DOHH2 (cell line): ENCODE measurements around the gene MECP2.

ENCODE experiments used
- H3F3A ChIP-seq: fragments of 200-600 bp; sonication (generic), shearing (Covaris generic); 2 replicates; pipeline ENCODE4 v1.6.0; 2016; ENCODE audit warnings: antibody characterized with exemption, mild to moderate bottlenecking; ENCODE audit not compliant: control insufficient read depth, insufficient read depth
- H3K27ac ChIP-seq: fragments of 200-600 bp; sonication (generic); 2 replicates; pipeline ENCODE4 v1.5.1; 2014; ENCODE audit warnings: low read depth, mild to moderate bottlenecking, low read length, moderate library complexity
- H3K27me3 ChIP-seq: fragments of 200-600 bp; sonication (generic); 2 replicates; pipeline ENCODE4 v1.6.1; 2014; ENCODE audit warnings: mild to moderate bottlenecking, low read length, mixed read lengths; ENCODE audit not compliant: control insufficient read depth
- H3K36me3 ChIP-seq: fragments of 200-600 bp; sonication (generic); 2 replicates; pipeline ENCODE4 v1.6.1; 2014; ENCODE audit warnings: mild to moderate bottlenecking, low read length, moderate library complexity, mixed read lengths; ENCODE audit not compliant: control insufficient read depth
- H3K4me1 ChIP-seq: fragments of 200-600 bp; sonication (generic); 2 replicates; pipeline ENCODE4 v1.6.1; 2014; ENCODE audit warnings: mild to moderate bottlenecking, low read length, mixed read lengths; ENCODE audit not compliant: control insufficient read depth
- H3K4me2 ChIP-seq: fragments of 200-600 bp; sonication (generic); 2 replicates; pipeline ENCODE4 v1.6.0; 2014; ENCODE audit warnings: mild to moderate bottlenecking, low read length, moderate library complexity
- H3K4me3 ChIP-seq: fragments of 200-600 bp; sonication (generic); 2 replicates; pipeline ENCODE4 v1.5.1; 2014; ENCODE audit warnings: mild to moderate bottlenecking, low read length, mixed read lengths
- H3K79me2 ChIP-seq: fragments of 200-600 bp; sonication (generic); 2 replicates; pipeline ENCODE4 v1.6.1; 2014; ENCODE audit warnings: mild to moderate bottlenecking, low read length, mixed read lengths; ENCODE audit not compliant: control insufficient read depth
- H3K9me2 ChIP-seq: fragments of 200-600 bp; sonication (generic); replicated peaks from 2 replicates; pipeline ENCODE4 v1.6.1; 2014; ENCODE audit warnings: mild to moderate bottlenecking, low read length, mixed read lengths; ENCODE audit not compliant: control insufficient read depth
- H3K9me3 ChIP-seq: fragments of 200-600 bp; sonication (generic); 2 replicates; pipeline ENCODE4 v1.6.1; 2014; ENCODE audit warnings: antibody characterized with exemption, low read length, mixed read lengths; ENCODE audit not compliant: control insufficient read depth, insufficient read depth
- H4K20me1 ChIP-seq: fragments of 200-600 bp; sonication (generic); 2 replicates; pipeline ENCODE4 v1.6.0; 2014; ENCODE audit warnings: low read depth, mild to moderate bottlenecking, antibody characterized with exemption, low read length, moderate library complexity; ENCODE audit not compliant: control insufficient read depth, insufficient read depth
- EZH2phosphoT487 ChIP-seq: fragments of 200-600 bp; sonication (generic); IDR thresholded peaks from 2 replicates; pipeline ENCODE4 v1.6.1; 2017; ENCODE audit warnings: borderline replicate concordance, mild to moderate bottlenecking, antibody characterized with exemption, low read length, moderate library complexity, mixed read lengths
- TF ChIP-seq, protein P1 (sequence below): fragments of 200-600 bp; sonication (generic); IDR thresholded peaks from one replicate; pipeline ENCODE4 v1.5.1; 2014; ENCODE audit warnings: antibody characterized with exemption, mild to moderate bottlenecking, low read depth, low read length; ENCODE audit not compliant: poor library complexity, severe bottlenecking

MECP2 gene

DNA sequence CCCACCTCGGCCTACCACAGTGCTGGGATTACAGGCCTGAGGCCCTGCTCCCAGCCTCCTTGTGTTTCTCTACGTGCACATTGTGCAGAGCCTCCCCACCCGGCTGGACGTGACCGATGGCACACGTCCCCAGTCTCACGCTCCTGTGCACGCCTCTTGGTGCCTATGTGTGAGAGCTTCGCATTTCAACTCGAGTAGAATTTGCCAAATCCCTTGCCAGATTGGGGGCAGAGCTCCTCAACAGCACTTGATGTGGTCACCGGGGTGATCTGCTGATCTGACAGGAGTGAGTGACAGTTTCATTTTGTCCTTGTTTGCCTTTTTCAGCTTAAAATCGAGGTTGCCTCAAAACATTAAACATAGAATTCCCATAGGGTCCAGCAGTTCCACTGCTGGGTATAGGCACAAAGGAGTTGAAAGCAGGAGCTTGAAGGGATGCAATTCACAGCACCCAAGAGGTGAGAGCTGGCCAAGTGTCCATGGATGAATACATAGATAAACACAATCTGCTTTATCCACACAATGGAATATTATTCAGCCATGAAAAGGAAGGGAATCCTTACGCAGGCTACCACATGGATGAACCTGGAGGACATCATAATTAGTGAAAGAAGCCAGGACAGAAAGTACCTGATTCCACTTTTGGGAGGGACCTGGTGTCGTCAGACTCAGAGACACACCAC, 107.4 kb downstream of the MECP2 start:
- H3K4me3 ChIP-seq, result no peak overlapping the region
- no peak overlapping the region for H3K27ac ChIP-seq
- H3K27me3 ChIP-seq, result no peaks in the 10 kb centered on the region
- no peaks in the 10 kb centered on the region for H3K36me3 ChIP-seq
- TF ChIP-seq EZH2phosphoT487, result no peak
- TF ChIP-seq, protein P1, sequence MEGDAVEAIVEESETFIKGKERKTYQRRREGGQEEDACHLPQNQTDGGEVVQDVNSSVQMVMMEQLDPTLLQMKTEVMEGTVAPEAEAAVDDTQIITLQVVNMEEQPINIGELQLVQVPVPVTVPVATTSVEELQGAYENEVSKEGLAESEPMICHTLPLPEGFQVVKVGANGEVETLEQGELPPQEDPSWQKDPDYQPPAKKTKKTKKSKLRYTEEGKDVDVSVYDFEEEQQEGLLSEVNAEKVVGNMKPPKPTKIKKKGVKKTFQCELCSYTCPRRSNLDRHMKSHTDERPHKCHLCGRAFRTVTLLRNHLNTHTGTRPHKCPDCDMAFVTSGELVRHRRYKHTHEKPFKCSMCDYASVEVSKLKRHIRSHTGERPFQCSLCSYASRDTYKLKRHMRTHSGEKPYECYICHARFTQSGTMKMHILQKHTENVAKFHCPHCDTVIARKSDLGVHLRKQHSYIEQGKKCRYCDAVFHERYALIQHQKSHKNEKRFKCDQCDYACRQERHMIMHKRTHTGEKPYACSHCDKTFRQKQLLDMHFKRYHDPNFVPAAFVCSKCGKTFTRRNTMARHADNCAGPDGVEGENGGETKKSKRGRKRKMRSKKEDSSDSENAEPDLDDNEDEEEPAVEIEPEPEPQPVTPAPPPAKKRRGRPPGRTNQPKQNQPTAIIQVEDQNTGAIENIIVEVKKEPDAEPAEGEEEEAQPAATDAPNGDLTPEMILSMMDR, result no peak
- H3K4me2 ChIP-seq, result no peak overlapping the region
- no peaks in the 10 kb centered on the region for H3K79me2 ChIP-seq
- no peaks in the 10 kb centered on the region for H3K9me3 ChIP-seq
- H4K20me1 ChIP-seq, result no peaks in the 10 kb centered on the region
- H3K4me1 ChIP-seq, result peaks cover 4% of the 10 kb centered on the region
- H3K9me2 ChIP-seq, result no peaks in the 10 kb centered on the region
- no peaks in the 10 kb centered on the region for H3F3A ChIP-seq

GRCh38 chrX:153988493-153988892, 109.0 kb downstream of the MECP2 start:
- no peak overlapping the region for H3K4me3 ChIP-seq
- no peaks in the 10 kb centered on the region for H3K27me3 ChIP-seq
- no peak for TF ChIP-seq EZH2phosphoT487
- TF ChIP-seq, protein P1, result no peak
- H3K9me2 ChIP-seq, result no peaks in the 10 kb centered on the region
- H3K4me2 ChIP-seq, result no peak overlapping the region
- H3K9me3 ChIP-seq, result no peaks in the 10 kb centered on the region
- H3K4me1 ChIP-seq, result peaks cover 16% of the 10 kb centered on the region
- no peaks in the 10 kb centered on the region for H4K20me1 ChIP-seq
- H3F3A ChIP-seq, result no peaks in the 10 kb centered on the region
- no peaks in the 10 kb centered on the region for H3K79me2 ChIP-seq
- no peaks in the 10 kb centered on the region for H3K36me3 ChIP-seq
- H3K27ac ChIP-seq, result no peak overlapping the region

DNA sequence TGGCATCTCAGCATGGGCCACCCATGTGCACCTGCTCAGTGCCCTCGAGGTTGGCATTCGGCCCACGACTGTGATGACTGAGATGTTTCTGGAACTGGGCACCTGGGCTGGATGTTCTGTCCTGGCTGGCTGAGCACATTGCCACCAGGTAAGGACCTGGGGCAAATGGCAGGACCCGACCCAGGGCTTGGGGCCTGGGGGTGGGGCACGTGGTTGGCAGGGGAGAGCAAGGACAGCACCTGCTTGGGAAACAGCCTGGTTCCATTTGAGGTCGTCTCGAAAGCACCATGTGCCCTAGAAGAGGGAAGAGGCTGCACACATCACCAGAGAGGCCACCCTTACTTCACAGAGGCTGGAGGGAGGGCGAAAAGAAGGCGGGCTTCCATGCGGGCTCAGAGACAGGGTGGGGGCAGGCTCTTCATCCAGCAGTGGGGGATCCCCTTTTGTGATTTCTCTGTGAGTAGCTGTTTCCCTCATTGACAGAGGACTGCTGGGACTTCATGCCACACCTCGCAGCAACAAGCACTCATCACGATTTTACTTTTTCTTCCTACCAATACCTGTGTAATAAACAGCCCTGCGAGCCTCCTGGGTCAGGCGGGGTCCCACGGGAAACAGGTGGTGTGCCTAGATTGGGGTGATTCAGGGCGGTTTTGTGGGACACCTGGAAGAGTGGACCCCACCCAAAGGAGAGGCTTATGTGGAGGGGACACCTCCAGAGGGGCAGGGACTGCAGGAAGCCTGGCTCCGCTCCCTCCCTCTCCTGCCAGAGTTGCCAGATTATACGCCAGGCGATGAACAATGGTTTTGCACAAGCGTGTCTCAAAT, 113.0 kb downstream of the MECP2 start:
- Histone ChIP-seq H3K9me2 (no peaks in the 10 kb centered on the region), H3F3A (no peaks in the 10 kb centered on the region), H3K4me3 (no peak overlapping the region), H4K20me1 (no peaks in the 10 kb centered on the region), H3K27ac (no peak overlapping the region), H3K4me1 (peaks cover 20% of the 10 kb centered on the region), H3K9me3 (no peaks in the 10 kb centered on the region), H3K36me3 (no peaks in the 10 kb centered on the region), H3K27me3 (no peaks in the 10 kb centered on the region), H3K79me2 (no peaks in the 10 kb centered on the region), H3K4me2 (no peak overlapping the region)
- no peak for TF ChIP-seq EZH2phosphoT487
- TF ChIP-seq, protein P1, result no peak
